Femur (tissue), 1 donor: ENCODE measurements around the gene RSAD1.

Source experiments
- DNase-seq: peaks from one replicate; pipeline ENCODE4 v3.0.0-alpha.2; 2017

Gene RSAD1

GRCh38 chr17:50522766-50523165 lies 44.1 kb downstream of the RSAD1 start:
- DNase-seq, result no peak

- no peak for DNase-seq
These were observed 44.5 kb downstream of the RSAD1 start for GRCh38 chr17:50523208-50523607.

GRCh38 chr17:50524838-50525237 lies 46.2 kb downstream of the RSAD1 start:
- no peak for DNase-seq

GRCh38 chr17:50527155-50527762 lies 48.6 kb downstream of the RSAD1 start:
- DNase-seq, result no peak

- DNase-seq, result no peak
These were observed 49.4 kb downstream of the RSAD1 start for GRCh38 chr17:50527949-50528474.

- no peak for DNase-seq
These were observed 51.2 kb downstream of the RSAD1 start for GRCh38 chr17:50529849-50530248.

- DNase-seq, result no peak
These were observed 52.9 kb downstream of the RSAD1 start for GRCh38 chr17:50531428-50532025.

GRCh38 chr17:50532452-50533024 lies 53.9 kb downstream of the RSAD1 start, which contains the start of gene EPN3:
EPN3 (plus strand) TSS chr17:50532735; CDS start chr17:50536557, 3,822 bp downstream.
- no peak for DNase-seq

GRCh38 chr17:50533185-50533584 lies 54.5 kb downstream of the RSAD1 start:
- DNase-seq, result no peak

GRCh38 chr17:50533720-50534148 lies 55.1 kb downstream of the RSAD1 start:
- DNase-seq, result peak; percentile 76

- DNase-seq, result no peak
These were observed 55.7 kb downstream of the RSAD1 start for GRCh38 chr17:50534222-50534978.

GRCh38 chr17:50534979-50535326 lies 56.3 kb downstream of the RSAD1 start:
- no peak for DNase-seq

GRCh38 chr17:50535407-50535806 lies 56.7 kb downstream of the RSAD1 start:
- DNase-seq, result no peak
